IPS-18a (cell line): ENCODE measurements around the gene CAD.

Experiments used
- H3K27ac ChIP-seq: one replicate; pipeline ENCODE4 v1.5.1; 2013; ENCODE audit warnings: low read length
- H3K27me3 ChIP-seq: one replicate; pipeline ENCODE4 v1.6.1; 2013; ENCODE audit warnings: mild to moderate bottlenecking, low read length; ENCODE audit not compliant: control insufficient read depth, insufficient read depth
- H3K36me3 ChIP-seq: one replicate; pipeline ENCODE4 v1.6.1; 2013; ENCODE audit warnings: low read depth, low read length; ENCODE audit not compliant: control insufficient read depth
- H3K4me1 ChIP-seq: one replicate; pipeline ENCODE4 v1.6.1; 2013; ENCODE audit warnings: low read depth, low read length; ENCODE audit not compliant: control insufficient read depth
- H3K4me3 ChIP-seq: one replicate; pipeline ENCODE4 v1.5.1; 2013; ENCODE audit warnings: low read length
- H3K9ac ChIP-seq: one replicate; pipeline ENCODE4 v1.6.1; 2013; ENCODE audit warnings: mild to moderate bottlenecking, low read length, moderate library complexity
- H3K9me3 ChIP-seq: one replicate; pipeline ENCODE4 v1.6.1; 2013; ENCODE audit warnings: low read depth, low read length; ENCODE audit not compliant: control insufficient read depth

Gene CAD

GRCh38 chr2:27214941-27215340, 2.2 kb upstream of the CAD start:
- peaks cover 21% of the 10 kb centered on the region for H3K4me1 ChIP-seq
- no peaks in the 10 kb centered on the region for H3K9me3 ChIP-seq
- no peak overlapping the region for H3K4me3 ChIP-seq
- no peaks in the 10 kb centered on the region for H3K27me3 ChIP-seq
- no peak overlapping the region for H3K27ac ChIP-seq
- no peak overlapping the region for H3K9ac ChIP-seq
- peaks cover 20% of the 10 kb centered on the region for H3K36me3 ChIP-seq

GRCh38 chr2:27216416-27217137, 592 bp upstream of the CAD start:
- peak overlapping the region; percentile 96 for H3K27ac ChIP-seq
- peaks cover 21% of the 10 kb centered on the region for H3K4me1 ChIP-seq
- H3K27me3 ChIP-seq: no peaks in the 10 kb centered on the region
- peaks cover 31% of the 10 kb centered on the region for H3K36me3 ChIP-seq
- no peaks in the 10 kb centered on the region for H3K9me3 ChIP-seq
- peak overlapping the region; percentile 90 for H3K4me3 ChIP-seq
- peak overlapping the region; percentile 99 for H3K9ac ChIP-seq

GRCh38 chr2:27218614-27219013, 1.4 kb downstream of the CAD start:
- H3K9ac ChIP-seq: peak overlapping the region; percentile 99
- H3K27me3 ChIP-seq: no peaks in the 10 kb centered on the region
- peaks cover 13% of the 10 kb centered on the region for H3K4me1 ChIP-seq
- H3K27ac ChIP-seq: no peak overlapping the region
- H3K36me3 ChIP-seq: peaks cover 52% of the 10 kb centered on the region
- no peaks in the 10 kb centered on the region for H3K9me3 ChIP-seq
- H3K4me3 ChIP-seq: peak overlapping the region; percentile 90

GRCh38 chr2:27219091-27219490, 1.9 kb downstream of the CAD start:
- Histone ChIP-seq H3K36me3 (peaks cover 56% of the 10 kb centered on the region), H3K4me3 (no peak overlapping the region), H3K27me3 (no peaks in the 10 kb centered on the region), H3K4me1 (peaks cover 13% of the 10 kb centered on the region), H3K27ac (no peak overlapping the region), H3K9ac (peak overlapping the region; percentile 99), H3K9me3 (no peaks in the 10 kb centered on the region)

GRCh38 chr2:27220091-27220490, 2.9 kb downstream of the CAD start:
- Histone ChIP-seq H3K36me3 (peaks cover 66% of the 10 kb centered on the region), H3K4me1 (peaks cover 13% of the 10 kb centered on the region), H3K27ac (no peak overlapping the region), H3K4me3 (no peak overlapping the region), H3K9me3 (no peaks in the 10 kb centered on the region), H3K9ac (no peak overlapping the region), H3K27me3 (no peaks in the 10 kb centered on the region)

- Histone ChIP-seq H3K9ac (no peak overlapping the region), H3K9me3 (no peaks in the 10 kb centered on the region), H3K27ac (no peak overlapping the region), H3K36me3 (peaks cover 72% of the 10 kb centered on the region), H3K27me3 (no peaks in the 10 kb centered on the region), H3K4me3 (no peak overlapping the region), H3K4me1 (peaks cover 13% of the 10 kb centered on the region)
Observed at GRCh38 chr2:27221166-27221565, 4.0 kb downstream of the CAD start.

- Histone ChIP-seq H3K9me3 (no peaks in the 10 kb centered on the region), H3K27ac (no peak overlapping the region), H3K36me3 (peaks cover 84% of the 10 kb centered on the region), H3K9ac (no peak overlapping the region), H3K4me3 (no peak overlapping the region), H3K4me1 (peaks cover 7% of the 10 kb centered on the region), H3K27me3 (no peaks in the 10 kb centered on the region)
Observed at GRCh38 chr2:27222407-27222806, 5.2 kb downstream of the CAD start.

- no peaks in the 10 kb centered on the region for H3K9me3 ChIP-seq
- H3K4me1 ChIP-seq: peaks cover under 1% of the 10 kb centered on the region
- no peaks in the 10 kb centered on the region for H3K27me3 ChIP-seq
- no peak overlapping the region for H3K27ac ChIP-seq
- H3K4me3 ChIP-seq: no peak overlapping the region
- peaks cover 93% of the 10 kb centered on the region for H3K36me3 ChIP-seq
- no peak overlapping the region for H3K9ac ChIP-seq
Observed at GRCh38 chr2:27223416-27223815, 6.2 kb downstream of the CAD start.

- Histone ChIP-seq H3K4me3 (no peak overlapping the region), H3K27ac (no peak overlapping the region), H3K9ac (no peak overlapping the region), H3K27me3 (no peaks in the 10 kb centered on the region), H3K4me1 (no peaks in the 10 kb centered on the region), H3K36me3 (peaks cover 92% of the 10 kb centered on the region), H3K9me3 (no peaks in the 10 kb centered on the region)
Observed at GRCh38 chr2:27225526-27225925, 8.4 kb downstream of the CAD start.

- Histone ChIP-seq H3K9ac (no peak overlapping the region), H3K4me3 (no peak overlapping the region), H3K36me3 (peaks cover 95% of the 10 kb centered on the region), H3K9me3 (no peaks in the 10 kb centered on the region), H3K27me3 (no peaks in the 10 kb centered on the region), H3K4me1 (no peaks in the 10 kb centered on the region), H3K27ac (no peak overlapping the region)
Observed at GRCh38 chr2:27227501-27227900, 10.3 kb downstream of the CAD start.

- Histone ChIP-seq H3K27me3 (no peaks in the 10 kb centered on the region), H3K9ac (no peak overlapping the region), H3K4me3 (no peak overlapping the region), H3K4me1 (no peaks in the 10 kb centered on the region), H3K27ac (no peak overlapping the region), H3K9me3 (no peaks in the 10 kb centered on the region), H3K36me3 (peaks cover 95% of the 10 kb centered on the region)
Observed at GRCh38 chr2:27231921-27232320, 14.8 kb downstream of the CAD start.

- Histone ChIP-seq H3K4me3 (no peak overlapping the region), H3K4me1 (no peaks in the 10 kb centered on the region), H3K9ac (no peak overlapping the region), H3K9me3 (no peaks in the 10 kb centered on the region), H3K36me3 (peaks cover 95% of the 10 kb centered on the region), H3K27ac (no peak overlapping the region), H3K27me3 (no peaks in the 10 kb centered on the region)
Observed at GRCh38 chr2:27233341-27233740, 16.2 kb downstream of the CAD start.
